GM10266 (cell line): ENCODE measurements around the gene RASSF8.

Experiments used
- DNase-seq: peaks from one replicate; pipeline ENCODE4 v3.0.0; 2012; ENCODE audit errors: extremely low spot score
- TF ChIP-seq, protein P1 (sequence below): IDR thresholded peaks from 2 replicates; pipeline ENCODE4 v1.5.1; 2012; ENCODE audit warnings: mild to moderate bottlenecking, low read depth; ENCODE audit not compliant: control insufficient read depth, insufficient read depth; ENCODE audit errors: missing control alignments

Gene RASSF8

DNA sequence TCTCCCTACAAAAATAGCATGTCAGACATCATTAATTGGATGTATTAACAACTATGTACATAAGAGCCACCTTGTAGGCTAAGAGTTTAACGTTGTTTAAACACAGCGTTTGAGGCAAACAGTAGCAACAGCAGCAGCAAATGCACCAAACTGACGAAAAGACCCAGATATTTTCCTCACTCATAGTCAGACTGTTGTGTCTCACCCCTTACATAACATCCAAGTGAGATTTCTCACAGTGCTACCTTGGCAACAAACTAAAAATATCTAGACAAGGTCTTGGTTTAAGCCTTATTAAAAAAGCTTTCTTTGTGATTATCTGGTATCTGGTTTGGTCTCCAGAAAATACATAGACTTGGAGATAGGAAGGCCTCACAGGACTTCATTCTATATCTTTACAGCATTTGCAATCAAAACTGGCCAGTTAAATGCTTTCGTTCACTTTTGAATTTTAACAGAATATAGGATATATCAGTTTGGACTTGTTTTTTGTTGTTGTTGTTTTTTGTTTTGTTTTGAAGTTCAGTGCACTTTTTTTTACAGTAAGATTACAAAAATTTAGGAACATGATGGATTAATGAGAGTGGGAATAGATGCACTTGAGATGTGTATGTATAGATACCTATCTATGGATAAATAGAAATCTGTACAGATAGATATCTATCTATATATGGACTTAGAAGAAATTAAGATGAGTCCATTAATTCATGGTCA lies 162.2 kb downstream of the RASSF8 start:
- no peak for DNase-seq
- TF ChIP-seq, protein P1, sequence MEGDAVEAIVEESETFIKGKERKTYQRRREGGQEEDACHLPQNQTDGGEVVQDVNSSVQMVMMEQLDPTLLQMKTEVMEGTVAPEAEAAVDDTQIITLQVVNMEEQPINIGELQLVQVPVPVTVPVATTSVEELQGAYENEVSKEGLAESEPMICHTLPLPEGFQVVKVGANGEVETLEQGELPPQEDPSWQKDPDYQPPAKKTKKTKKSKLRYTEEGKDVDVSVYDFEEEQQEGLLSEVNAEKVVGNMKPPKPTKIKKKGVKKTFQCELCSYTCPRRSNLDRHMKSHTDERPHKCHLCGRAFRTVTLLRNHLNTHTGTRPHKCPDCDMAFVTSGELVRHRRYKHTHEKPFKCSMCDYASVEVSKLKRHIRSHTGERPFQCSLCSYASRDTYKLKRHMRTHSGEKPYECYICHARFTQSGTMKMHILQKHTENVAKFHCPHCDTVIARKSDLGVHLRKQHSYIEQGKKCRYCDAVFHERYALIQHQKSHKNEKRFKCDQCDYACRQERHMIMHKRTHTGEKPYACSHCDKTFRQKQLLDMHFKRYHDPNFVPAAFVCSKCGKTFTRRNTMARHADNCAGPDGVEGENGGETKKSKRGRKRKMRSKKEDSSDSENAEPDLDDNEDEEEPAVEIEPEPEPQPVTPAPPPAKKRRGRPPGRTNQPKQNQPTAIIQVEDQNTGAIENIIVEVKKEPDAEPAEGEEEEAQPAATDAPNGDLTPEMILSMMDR: no peak

DNA sequence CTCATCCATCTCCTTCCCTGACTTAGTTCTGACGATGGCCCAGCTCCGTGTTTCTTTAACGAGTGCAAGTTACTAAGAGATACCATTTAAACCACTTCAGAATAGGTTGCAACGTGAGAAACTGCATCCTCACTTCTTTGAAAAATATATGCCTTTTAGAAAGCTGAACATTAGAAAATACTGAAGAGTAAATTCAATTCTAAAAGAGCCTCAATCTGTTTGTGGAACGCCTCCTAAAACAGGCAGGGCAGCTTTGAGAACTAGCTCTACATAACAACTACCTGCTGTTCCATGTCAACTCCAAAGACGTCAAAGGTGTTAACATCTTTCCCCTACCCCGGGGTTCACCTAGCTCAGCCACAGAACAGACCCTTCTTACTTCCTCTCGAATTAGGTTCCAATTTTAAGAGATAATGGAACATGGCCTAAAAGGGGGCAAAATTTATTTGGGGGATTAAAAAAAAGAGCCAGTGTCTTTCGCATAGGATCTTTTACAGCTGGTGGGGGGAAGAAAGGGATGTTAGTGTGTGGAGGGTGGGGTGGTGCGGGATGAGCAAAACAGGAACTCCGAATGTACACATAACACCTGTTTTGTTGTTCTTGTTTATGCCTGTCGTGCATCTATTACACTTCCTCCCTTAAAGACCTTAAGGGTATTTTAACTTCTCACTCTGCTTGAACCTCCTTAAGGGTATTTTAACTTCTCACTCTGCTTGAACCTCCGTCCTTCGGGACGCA lies 163.0 kb downstream of the RASSF8 start:
- DNase-seq: no peak
- TF ChIP-seq, protein P1: no peak

DNA sequence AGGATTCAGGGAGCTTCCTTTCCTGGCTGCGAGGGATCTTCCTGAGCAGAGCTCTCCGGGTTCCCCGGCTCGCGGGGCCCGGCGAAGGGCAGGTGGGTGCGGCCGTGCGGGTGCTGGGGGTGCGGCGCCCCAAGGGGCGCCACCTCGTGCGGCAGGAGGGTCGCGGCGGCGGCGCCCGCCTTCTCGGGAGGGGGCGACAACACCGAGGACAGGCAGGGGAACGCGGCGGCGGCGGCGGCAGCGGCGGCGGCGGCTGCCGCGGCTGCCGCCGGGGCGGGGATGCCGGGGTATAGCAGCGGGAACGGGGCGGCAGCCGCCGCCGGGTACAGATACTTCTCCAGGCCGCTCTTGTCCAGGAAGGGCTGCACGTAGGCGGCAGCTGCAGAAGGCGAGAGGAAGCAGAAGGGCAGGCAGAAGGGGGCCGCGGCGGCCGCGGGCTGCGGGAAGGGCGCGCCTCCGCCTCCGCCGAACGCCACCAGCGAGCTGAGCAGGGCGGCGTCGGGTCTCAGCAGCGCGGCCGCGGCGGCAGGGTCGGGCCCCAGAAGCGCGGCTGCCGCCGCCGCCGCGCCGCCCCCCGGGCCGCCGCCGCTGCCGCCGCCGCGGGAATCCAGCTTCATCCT lies 163.7 kb downstream of the RASSF8 start:
- DNase-seq: peak; percentile 68
- TF ChIP-seq, protein P1: peak; percentile 25

DNA sequence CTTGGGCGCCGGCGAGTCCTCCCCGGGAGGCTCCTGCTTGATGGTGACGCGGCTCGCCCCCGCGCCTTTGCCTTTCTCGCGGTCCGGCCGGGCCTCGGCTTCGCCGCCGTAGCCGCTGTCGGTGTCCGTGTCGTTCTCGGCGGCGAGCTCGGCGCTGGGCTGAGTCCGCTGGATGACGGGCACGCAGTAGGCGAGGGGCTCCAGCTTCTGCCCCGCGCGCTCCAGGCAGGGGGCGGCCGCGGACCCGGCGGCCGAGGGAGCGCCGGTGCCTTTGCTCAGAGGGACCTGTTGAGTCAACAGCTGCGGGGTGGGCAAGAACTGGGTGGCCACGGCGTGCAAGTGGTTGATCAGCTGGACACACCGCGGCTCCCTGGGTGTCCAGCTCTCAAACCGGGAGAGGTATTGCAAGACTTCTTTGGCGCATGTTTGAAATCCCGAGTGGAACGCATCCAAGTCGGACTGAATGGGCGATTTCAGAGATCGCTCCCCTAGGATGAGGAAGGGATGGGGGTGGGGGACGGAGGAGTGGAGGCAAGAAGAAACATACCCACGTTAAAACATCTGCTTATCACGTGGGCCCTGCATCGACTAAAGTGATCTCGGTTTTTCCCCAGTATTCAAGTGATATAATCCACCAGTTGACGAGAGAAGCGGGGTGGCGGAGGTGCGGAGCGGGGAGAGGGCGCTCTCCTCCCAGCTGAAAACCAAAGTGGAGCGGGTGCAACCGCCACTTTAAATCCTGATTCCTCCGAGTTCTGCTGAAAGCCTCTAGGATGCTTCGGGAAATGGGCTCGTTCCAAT lies 164.4 kb downstream of the RASSF8 start:
- TF ChIP-seq, protein P1: peak; percentile 54
- DNase-seq: peak; percentile 69

GRCh38 chr12:26123482-26123980 lies 165.0 kb downstream of the RASSF8 start:
- no peak for DNase-seq
- TF ChIP-seq, protein P1: no peak

DNA sequence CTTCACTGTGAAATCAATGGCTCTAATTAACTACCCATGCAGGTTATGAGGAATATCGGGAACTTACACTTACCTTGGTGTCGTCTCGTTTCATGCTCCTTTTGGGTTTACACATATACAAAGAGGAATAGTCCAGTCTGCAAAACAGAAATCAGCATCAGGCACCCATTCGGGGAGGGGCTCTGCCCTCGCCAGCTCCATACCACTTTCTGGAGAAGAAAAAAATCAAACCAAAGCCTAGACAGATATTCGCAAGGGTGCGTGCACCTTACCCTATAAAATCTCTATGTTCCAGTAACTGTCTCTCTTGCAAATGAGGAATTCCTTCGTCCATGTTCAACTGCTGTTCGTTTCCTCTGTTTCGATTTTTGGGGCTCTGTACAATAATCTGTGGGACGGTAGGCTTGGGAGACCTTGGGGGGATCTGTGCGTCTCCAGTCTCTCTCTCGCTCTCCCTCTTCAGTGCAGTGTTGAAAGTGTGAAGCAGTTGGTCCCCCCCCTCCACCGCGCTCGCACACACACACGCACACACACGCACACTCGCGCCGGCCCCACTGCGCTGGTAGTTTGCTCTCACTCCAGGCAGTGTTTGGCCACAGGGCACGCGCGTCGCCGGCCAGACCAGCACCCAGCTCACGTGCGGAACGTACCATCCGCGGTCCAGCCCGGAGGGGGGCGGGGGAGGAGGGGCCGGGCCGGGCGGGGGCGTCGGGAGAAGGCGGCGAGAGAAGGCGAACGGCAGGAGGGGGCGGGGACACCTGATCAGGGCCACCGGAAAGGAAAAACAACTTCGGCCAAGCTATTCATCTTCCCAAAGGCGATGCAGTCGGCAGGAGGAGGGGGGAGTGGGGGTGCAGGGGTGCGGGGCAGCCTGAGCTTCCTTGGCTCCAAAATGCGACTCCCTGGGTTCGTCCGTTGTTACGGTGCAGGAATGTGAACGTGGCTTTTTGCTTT lies 166.2 kb downstream of the RASSF8 start, which contains the start of gene BHLHE41:
Gene BHLHE41 (minus strand): TSS at position 592 of the 954 bp plus-strand sequence. CDS start 258 bp downstream, at position 334.
- DNase-seq: peak; percentile 47
- TF ChIP-seq, protein P1: no peak
